Right cardiac atrium (tissue), 5 donors: Measurements from ENCODE around the gene MPC2. TPM values are rescaled to one million over a fixed set of nuclear protein-coding genes. Genes with fewer than 3 reads are reported as not detected.
"Not testable (repeated sequence)": the region's sequence is repeated elsewhere in the genome, so short reads cannot be mapped to it uniquely, and the experiment has no call there.

Experiments
- ATAC-seq, 2 donors: fragments of 200-7000 bp; cut with Tn5 transposase; one replicate each; pipeline versions ENCODE4 v1.8.0 to v1.9.1; 2020; ENCODE audit warnings: moderate library complexity in 2 of 2, mild to moderate bottlenecking in 1 of 2
- DNase-seq, 3 donors: peaks; one replicate each; pipeline ENCODE4 v3.0.0-alpha.2; 2020
- H3K27ac ChIP-seq: one replicate; pipeline ENCODE4 v1.5.1; 2013; ENCODE audit warnings: mild to moderate bottlenecking, low read length, control low read depth, moderate library complexity
- H3K27me3 ChIP-seq: one replicate; pipeline ENCODE4 v1.6.1; 2013; ENCODE audit not compliant: control insufficient read depth, insufficient read depth
- H3K4me1 ChIP-seq: one replicate; pipeline ENCODE4 v1.6.1; 2013; ENCODE audit warnings: low read length; ENCODE audit not compliant: control insufficient read depth, insufficient read depth
- H3K4me3 ChIP-seq: one replicate; pipeline ENCODE4 v1.5.1; 2013; ENCODE audit warnings: low read length, control low read depth
- H3K9me3 ChIP-seq: one replicate; pipeline ENCODE4 v1.6.1; 2013; ENCODE audit warnings: low read length; ENCODE audit not compliant: control insufficient read depth
- WGBS: extraction: QIAGEN DNeasy Blood & Tissue Kit; methylation state at CpG from one replicate; pipeline ENCODE4 v1.1.7; 2013; 5-methylcytosine and 5-hydroxymethylcytosine counted together
- intact Hi-C, 4 donors: fragments of 100-400 bp; cut with DNase I; formaldehyde crosslinking; loops; one replicate each; pipeline versions ENCODE4 v1.11.0 to v1.14.0; 2022 to 2023
- polyA plus RNA-seq: library from polyadenylated mRNA; stranded (reverse); fragments of 200-250 nt; gene quantifications from one replicate; pipeline ENCODE4 v1.2.3, GENCODE V29; 2013
- total RNA-seq, 4 donors: library from RNA; stranded (reverse); fragmentation: NEBNext Ultra II Directional; extraction: Animal tissue kit (Norgen Biotek cat#: 25700); gene quantifications; one replicate each; pipeline ENCODE4 v1.2.1, GENCODE V29; 2021
- donor health status: healthy with polysubstance abuse.
- donor health status: DM: no; HTN: yes; CAD: no.
- donor health status: DM: no; HTN: no; CAD: no.
- donor health status: DM: no; HTN: yes; CAD: no; lungs with severe emphysema.
- donor health status: DM: yes; HTN: yes; CAD: no.

MPC2 gene
- total and polyA plus RNA-seq, 5 donors, result 162 to 202 (median 171) TPM

GRCh38 chr1:167879508-167879907 is 57.4 kb downstream of the MPC2 start:
- Histone ChIP-seq H3K4me3 (no peak overlapping the region), H3K4me1 (peaks cover 1% of the 10 kb centered on the region), H3K27me3 (no peaks in the 10 kb centered on the region), H3K9me3 (no peaks in the 10 kb centered on the region), H3K27ac (no peak overlapping the region)
- ATAC-seq, result no peak
- WGBS, result 78% methylated on average over 1 of the region's 1 CpG
- intact Hi-C loops, result no loop called here
- DNase-seq, result no peak

- DNase-seq (no peak), ATAC-seq (no peak)
- Histone ChIP-seq H3K27me3 (no peaks in the 10 kb centered on the region), H3K27ac (no peak overlapping the region), H3K4me3 (no peak overlapping the region), H3K9me3 (no peaks in the 10 kb centered on the region), H3K4me1 (peaks cover 1% of the 10 kb centered on the region)
- WGBS, result 96% methylated on average over 7 of the region's 7 CpGs
- intact Hi-C loops, result no loop called here
Observed at GRCh38 chr1:167878372-167879160, 58.3 kb downstream of the MPC2 start.

GRCh38 chr1:167876597-167877175 is 60.2 kb downstream of the MPC2 start:
- intact Hi-C loops, result no loop called here
- Histone ChIP-seq H3K4me1 (peaks cover 1% of the 10 kb centered on the region), H3K27ac (no peak overlapping the region), H3K9me3 (no peaks in the 10 kb centered on the region), H3K4me3 (no peak overlapping the region), H3K27me3 (no peaks in the 10 kb centered on the region)
- WGBS, result 97% methylated on average over 3 of the region's 3 CpGs
- DNase-seq (no peak), ATAC-seq (no peak)

GRCh38 chr1:167871331-167871730 is 65.5 kb downstream of the MPC2 start:
- H3K9me3 ChIP-seq, result no peaks in the 10 kb centered on the region
- no peaks in the 10 kb centered on the region for H3K4me1 ChIP-seq
- DNase-seq (no peak), ATAC-seq (no peak)
- H3K27ac ChIP-seq, result no peak overlapping the region
- H3K27me3 ChIP-seq, result no peaks in the 10 kb centered on the region
- intact Hi-C loops, result no loop called here
- no peak overlapping the region for H3K4me3 ChIP-seq

GRCh38 chr1:167869157-167870001 is 67.5 kb downstream of the MPC2 start:
- H3K27me3 ChIP-seq, DNase-seq, H3K4me3 ChIP-seq, H3K27ac ChIP-seq, ATAC-seq, H3K4me1 ChIP-seq, H3K9me3 ChIP-seq, intact Hi-C loops: not testable (repeated sequence)
- 55% methylated on average over 16 of the region's 16 CpGs for WGBS

GRCh38 chr1:167866739-167867414 is 70.0 kb downstream of the MPC2 start:
- WGBS, result 88% methylated on average over 8 of the region's 8 CpGs
- H3K4me3 ChIP-seq, ATAC-seq, H3K27ac ChIP-seq, H3K4me1 ChIP-seq, intact Hi-C loops, H3K9me3 ChIP-seq, DNase-seq, H3K27me3 ChIP-seq: not testable (repeated sequence)

Other genes starting within 250 kb of the MPC2 start
- 10 to 100 TPM; 36.3 to 73.7 (median 61.1) TPM for gene MPZL1, start 215.1 kb downstream of the MPC2 start, total RNA-seq
- 20.4 TPM for gene MPZL1, start 215.1 kb downstream of the MPC2 start, polyA plus RNA-seq
- under 1 TPM; 0.09 to 0.50 (median 0.33) TPM for gene ADCY10, start 22.9 kb downstream of the MPC2 start, total RNA-seq
- gene ADCY10, start 22.9 kb downstream of the MPC2 start, polyA plus RNA-seq, result 0.20 TPM
- gene DCAF6, start 389 bp downstream of the MPC2 start, total RNA-seq, result 100 to 1,000 TPM; 157 to 192 (median 182) TPM
- 124 TPM for gene DCAF6, start 389 bp downstream of the MPC2 start, polyA plus RNA-seq
- 1 to 10 TPM; 3.8 to 5.9 (median 4.9) TPM for gene GPR161, start 199.9 kb upstream of the MPC2 start, total RNA-seq
- 2.3 TPM for gene GPR161, start 199.9 kb upstream of the MPC2 start, polyA plus RNA-seq
- 10 to 100 TPM; 22.5 to 28.8 (median 26.4) TPM for gene TIPRL, start 241.9 kb upstream of the MPC2 start, total RNA-seq
- 17.0 TPM for gene TIPRL, start 241.9 kb upstream of the MPC2 start, polyA plus RNA-seq